ACC112 (cell line): Measurements from ENCODE around the gene MBP.

Experiments used
- H2AFZ ChIP-seq: fragments of 200-600 bp; sonication (generic); one replicate; pipeline ENCODE4 v1.6.0; 2017; ENCODE audit warnings: antibody characterized with exemption, low read length; ENCODE audit not compliant: unreplicated experiment
- H3K27ac ChIP-seq: fragments of 200-600 bp; sonication (generic); 2 replicates; pipeline ENCODE4 v1.5.1; 2014; ENCODE audit warnings: low read depth, mild to moderate bottlenecking, antibody characterized with exemption, low read length, moderate library complexity
- H3K27me3 ChIP-seq: fragments of 200-600 bp; sonication (generic); 2 replicates; pipeline ENCODE4 v1.6.1; 2014; ENCODE audit warnings: mild to moderate bottlenecking, antibody characterized with exemption, low read length, moderate library complexity, mixed read lengths; ENCODE audit not compliant: insufficient read depth
- H3K36me3 ChIP-seq: fragments of 200-600 bp; sonication (generic); 2 replicates; pipeline ENCODE4 v1.6.1; 2016; ENCODE audit warnings: mild to moderate bottlenecking, antibody characterized with exemption, low read length, moderate library complexity, mixed read lengths; ENCODE audit not compliant: insufficient read depth
- H3K4me1 ChIP-seq: fragments of 200-600 bp; sonication (generic); one replicate; pipeline ENCODE4 v1.6.1; 2016; ENCODE audit warnings: low read length, mixed read lengths; ENCODE audit not compliant: insufficient read depth, unreplicated experiment, control insufficient read depth
- H3K4me3 ChIP-seq: fragments of 200-600 bp; sonication (generic); 2 replicates; pipeline ENCODE4 v1.5.1; 2014; ENCODE audit warnings: mild to moderate bottlenecking, low read depth, low read length
- H3K79me2 ChIP-seq: fragments of 200-600 bp; sonication (generic); one replicate; pipeline ENCODE4 v1.6.0; 2016; ENCODE audit warnings: low read length; ENCODE audit not compliant: control insufficient read depth, unreplicated experiment, insufficient read depth

The MBP gene

DNA sequence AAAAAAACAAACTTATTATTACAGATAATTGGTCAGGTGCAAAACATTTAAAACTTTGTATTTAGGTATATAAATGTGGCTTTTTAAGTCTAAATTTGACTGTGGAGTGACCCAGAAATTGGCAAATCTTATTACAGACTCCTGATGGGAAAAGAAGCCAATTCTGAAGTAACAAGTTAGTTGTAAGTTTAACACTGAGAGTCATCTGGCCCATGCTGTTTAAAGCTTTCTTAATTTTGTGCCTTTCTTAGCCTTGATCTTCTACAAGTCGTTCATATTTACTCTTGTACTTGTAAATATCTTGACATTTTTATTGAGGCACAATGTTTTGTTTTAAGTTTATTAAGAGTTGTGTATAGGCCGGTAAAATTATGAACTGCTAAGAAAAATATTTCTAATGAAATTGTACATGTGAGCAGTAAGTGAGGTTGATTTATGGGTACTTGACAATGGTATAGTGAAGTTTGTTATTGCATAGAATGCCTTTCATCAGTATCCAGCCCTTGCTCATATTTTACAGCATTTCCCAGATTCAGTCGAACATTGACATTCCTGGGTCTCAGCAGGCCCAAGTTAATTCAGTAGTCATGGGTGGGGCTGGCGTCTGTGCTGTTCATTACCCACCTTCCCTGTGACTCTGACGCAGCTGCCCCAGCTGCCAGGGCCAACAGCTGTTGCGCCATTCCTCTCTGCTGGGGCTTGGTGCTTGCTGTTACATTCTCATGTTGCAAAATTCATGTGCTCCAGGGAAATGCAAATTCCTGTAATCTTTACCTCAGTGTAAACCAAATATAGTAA, 188.8 kb downstream of the MBP start:
- Histone ChIP-seq H3K27me3 (no peaks in the 10 kb centered on the region), H3K4me3 (no peak overlapping the region), H2AFZ (no peak overlapping the region), H3K79me2 (no peaks in the 10 kb centered on the region), H3K36me3 (peaks cover 9% of the 10 kb centered on the region; the same call in 1 of the 2 replicates), H3K4me1 (no peaks in the 10 kb centered on the region), H3K27ac (peak overlapping the region; percentile 36)

DNA sequence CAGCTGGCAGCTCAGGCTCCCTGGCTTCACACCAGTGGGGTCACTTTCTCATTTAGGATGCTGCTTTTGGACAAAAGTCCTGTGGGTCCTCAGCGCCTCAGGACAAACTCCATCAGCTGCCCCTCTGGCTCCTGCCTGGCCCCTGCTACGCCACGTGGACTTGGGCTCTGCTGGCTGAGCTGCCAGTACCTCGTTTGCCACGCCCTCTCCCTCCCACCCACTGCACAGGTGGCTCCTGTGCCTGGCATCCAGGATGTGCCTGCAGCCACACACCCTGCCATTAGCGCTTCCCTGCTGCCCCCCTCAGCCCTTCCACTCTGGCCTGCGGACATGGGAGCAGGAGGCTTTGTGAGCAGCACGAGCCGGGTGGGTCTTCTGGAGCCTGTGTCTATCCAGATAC, 191.3 kb downstream of the MBP start:
- Histone ChIP-seq H3K4me3 (no peak overlapping the region), H3K79me2 (no peaks in the 10 kb centered on the region), H3K27me3 (no peaks in the 10 kb centered on the region), H3K36me3 (peaks cover 3% of the 10 kb centered on the region; the same call in 1 of the 2 replicates), H3K4me1 (no peaks in the 10 kb centered on the region), H2AFZ (no peak overlapping the region), H3K27ac (no peak overlapping the region)

DNA sequence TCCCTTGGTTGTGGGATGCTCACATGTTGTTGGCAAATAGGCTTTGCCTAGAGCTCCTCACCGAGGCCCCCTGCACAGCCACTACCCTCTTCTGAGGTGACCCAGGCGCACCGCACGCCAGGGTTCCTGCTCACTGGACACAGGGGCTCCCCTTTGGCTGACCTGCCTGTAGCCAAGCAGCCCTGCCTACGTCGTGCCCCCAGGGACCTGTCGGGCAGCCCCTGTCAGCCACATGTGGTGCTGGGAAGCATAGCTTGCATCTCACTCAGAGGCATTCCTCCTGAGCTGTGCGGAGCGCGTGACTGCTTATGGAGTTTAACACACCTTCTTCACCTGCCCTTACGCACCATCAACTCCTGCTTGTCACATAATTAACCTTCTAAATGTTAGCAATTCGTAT, 194.0 kb downstream of the MBP start:
- Histone ChIP-seq H3K36me3 (peaks cover 3% of the 10 kb centered on the region), H3K27ac (no peak overlapping the region), H2AFZ (no peak overlapping the region), H3K4me1 (no peaks in the 10 kb centered on the region), H3K27me3 (no peaks in the 10 kb centered on the region), H3K4me3 (no peak overlapping the region), H3K79me2 (no peaks in the 10 kb centered on the region)

DNA sequence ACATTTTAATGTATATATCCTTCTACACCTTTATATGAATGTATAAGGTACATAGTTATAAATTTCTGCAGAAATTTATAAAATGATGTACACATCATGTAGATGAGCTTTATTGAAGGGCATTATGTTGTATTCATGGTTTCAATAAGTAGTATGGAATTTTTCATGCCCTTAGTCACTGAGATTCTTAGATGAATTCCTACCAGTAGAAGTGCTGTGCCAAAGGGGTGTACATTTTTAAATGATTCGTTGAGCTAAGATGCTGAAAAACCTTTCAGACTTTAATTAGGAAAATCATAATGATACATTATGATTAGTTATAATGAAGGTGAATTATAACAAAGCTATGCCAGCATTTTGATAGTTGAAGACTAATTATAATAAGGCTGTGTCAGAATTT, 195.0 kb downstream of the MBP start:
- H3K27ac ChIP-seq = no peak overlapping the region
- H2AFZ ChIP-seq = no peak overlapping the region
- no peaks in the 10 kb centered on the region for H3K79me2 ChIP-seq
- no peak overlapping the region for H3K4me3 ChIP-seq
- no peaks in the 10 kb centered on the region for H3K27me3 ChIP-seq
- H3K36me3 ChIP-seq = peaks cover 3% of the 10 kb centered on the region
- no peaks in the 10 kb centered on the region for H3K4me1 ChIP-seq

DNA sequence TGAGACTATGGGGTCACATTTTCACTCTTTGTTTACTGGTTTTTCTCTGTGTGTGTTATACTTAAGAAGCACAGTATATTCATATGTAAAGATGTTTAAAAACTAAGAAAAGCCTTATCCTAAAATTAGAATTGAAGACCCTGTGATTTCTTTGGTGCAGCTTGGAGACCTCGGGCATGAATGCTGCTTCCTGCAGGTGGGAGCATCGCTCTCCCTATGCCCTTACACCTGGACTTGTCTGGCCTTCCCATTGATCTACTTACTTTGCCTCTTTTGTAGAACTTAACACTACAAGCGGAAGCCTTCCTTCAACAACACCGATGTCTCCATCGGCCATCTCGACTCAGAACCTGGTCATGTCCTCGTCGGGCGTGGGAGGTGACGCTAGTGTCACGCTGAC, 195.7 kb downstream of the MBP start:
- Histone ChIP-seq H3K4me3 (no peak overlapping the region), H3K27ac (no peak overlapping the region), H3K4me1 (no peaks in the 10 kb centered on the region), H3K79me2 (no peaks in the 10 kb centered on the region), H2AFZ (no peak overlapping the region), H3K36me3 (peaks cover 3% of the 10 kb centered on the region), H3K27me3 (no peaks in the 10 kb centered on the region)

DNA sequence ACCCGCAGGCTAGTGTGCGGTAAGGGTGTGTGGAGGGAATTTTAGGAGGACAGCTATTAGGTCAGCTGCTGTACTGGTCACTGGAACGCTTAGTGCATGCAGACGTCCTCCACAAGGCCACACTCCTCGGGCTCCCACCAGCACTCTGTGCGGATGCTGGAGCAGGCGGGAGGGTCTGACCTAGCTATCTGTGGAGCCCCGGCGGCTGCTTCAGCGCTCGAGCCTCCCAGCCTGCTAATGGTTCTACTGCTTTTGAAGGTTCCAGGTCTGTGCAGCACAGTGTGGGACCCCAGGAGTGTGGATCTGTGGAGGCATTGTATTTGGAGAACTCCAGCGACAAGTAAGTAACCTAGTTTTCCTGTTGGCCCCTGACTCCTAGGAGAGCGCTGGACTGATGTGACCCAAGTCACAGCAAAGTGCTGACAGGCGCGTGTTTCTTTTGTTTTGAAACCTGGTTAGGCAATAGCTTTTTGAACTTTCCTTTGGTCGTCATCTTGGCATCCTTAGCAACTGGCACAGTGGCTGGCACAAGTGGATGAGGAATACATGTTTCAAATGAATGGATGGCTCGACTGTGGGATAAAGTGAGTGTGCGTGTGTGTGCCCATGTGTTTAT, 196.8 kb downstream of the MBP start:
- H3K27ac ChIP-seq = no peak overlapping the region
- no peaks in the 10 kb centered on the region for H3K27me3 ChIP-seq
- H3K4me1 ChIP-seq = no peaks in the 10 kb centered on the region
- no peaks in the 10 kb centered on the region for H3K79me2 ChIP-seq
- no peak overlapping the region for H3K4me3 ChIP-seq
- no peak overlapping the region for H2AFZ ChIP-seq
- H3K36me3 ChIP-seq = peaks cover 8% of the 10 kb centered on the region

DNA sequence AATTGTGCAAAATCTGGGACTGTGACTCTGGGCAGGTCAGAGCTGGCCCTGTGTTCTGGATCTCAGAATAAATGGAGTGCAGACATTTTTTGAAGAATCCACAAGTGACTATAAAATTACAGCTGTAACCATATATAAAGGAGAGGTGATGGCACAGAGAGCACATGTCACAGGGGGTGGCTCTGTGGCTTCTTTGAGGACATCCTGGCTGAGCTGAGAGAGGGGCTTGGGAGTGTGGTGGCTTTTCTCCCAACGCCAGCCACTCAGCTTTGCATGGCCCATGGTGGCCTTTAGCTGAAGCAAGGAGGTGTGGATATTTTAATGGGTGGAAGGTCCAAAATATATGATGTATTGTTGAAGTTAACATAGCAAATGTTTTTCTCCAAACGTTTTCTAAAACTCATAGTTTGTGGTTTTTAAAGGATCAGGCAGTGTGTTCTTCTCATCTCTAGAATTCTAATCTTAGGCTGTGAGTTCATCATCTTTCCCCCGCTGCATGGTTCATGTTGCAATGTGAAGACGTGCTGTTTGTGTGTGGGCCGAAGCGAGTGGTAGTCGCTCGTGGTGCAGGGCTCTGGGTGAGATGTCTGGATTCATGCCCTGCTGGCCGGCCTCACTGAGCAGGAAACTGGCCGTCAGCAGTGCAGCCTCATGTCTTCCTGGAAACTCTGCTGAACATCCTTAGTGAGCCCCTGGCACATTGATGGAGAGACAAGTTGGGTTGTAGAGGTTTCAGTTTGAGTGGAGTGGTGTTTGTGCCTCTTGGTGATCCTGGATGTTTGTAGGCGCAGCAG, 200.4 kb downstream of the MBP start:
- no peaks in the 10 kb centered on the region for H3K79me2 ChIP-seq
- H3K4me1 ChIP-seq = no peaks in the 10 kb centered on the region
- H2AFZ ChIP-seq = no peak overlapping the region

DNA sequence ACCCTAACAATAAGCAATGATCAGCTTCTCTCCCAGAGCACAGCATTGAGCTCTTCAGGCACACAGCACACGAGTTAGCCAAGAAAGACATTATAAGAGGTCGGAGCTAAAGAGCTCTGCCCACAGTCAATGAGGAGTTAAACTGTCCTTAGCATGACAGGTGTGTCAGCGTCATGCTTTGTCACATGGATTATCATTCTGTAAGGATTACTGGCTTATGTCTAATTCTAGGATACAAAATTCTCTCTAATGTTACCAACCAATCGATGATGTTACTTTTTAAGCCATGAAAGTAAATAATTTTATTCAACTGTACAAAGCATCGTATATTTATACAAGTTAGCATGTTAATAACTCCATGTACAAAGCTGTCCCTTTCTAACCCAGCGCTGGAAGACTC, 201.4 kb downstream of the MBP start:
- Histone ChIP-seq H3K4me1 (no peaks in the 10 kb centered on the region), H3K27me3 (no peaks in the 10 kb centered on the region), H2AFZ (no peak overlapping the region), H3K27ac (no peak overlapping the region), H3K4me3 (no peak overlapping the region), H3K36me3 (peaks cover 25% of the 10 kb centered on the region), H3K79me2 (no peaks in the 10 kb centered on the region)

More for the DNA sequence above, 200.4 kb downstream of the MBP start:
- Histone ChIP-seq H3K36me3 (peaks cover 24% of the 10 kb centered on the region), H3K4me3 (no peak overlapping the region), H3K27ac (no peak overlapping the region), H3K27me3 (no peaks in the 10 kb centered on the region)
